Kidney (tissue), 14 donors: ENCODE measurements around the gene COMTD1. TPM values are rescaled to one million over a fixed set of nuclear protein-coding genes. Genes with fewer than 3 reads are reported as not detected.
"Not testable (repeated sequence)": the region's sequence is repeated elsewhere in the genome, so short reads cannot be mapped to it uniquely, and the experiment has no call there.

ENCODE experiments used
- DNase-seq, 5 donors: peaks; one replicate each; pipeline ENCODE4 v3.0.0-alpha.2; 2013 to 2020
- FAIRE-seq: peaks from 2 replicates; lab custom pipeline; 2012; peaks lifted over from hg19 to GRCh38; lab: Jason Lieb, UNC
- H3K27ac ChIP-seq, 2 donors: one replicate each; pipeline ENCODE4 v1.7.0; 2013; ENCODE audit warnings: low read depth in 2 of 2, low read length in 2 of 2, inconsistent platforms in 1 of 2
- H3K27me3 ChIP-seq: one replicate; pipeline ENCODE4 v1.7.1; 2013; ENCODE audit warnings: low read length, inconsistent platforms; ENCODE audit not compliant: control insufficient read depth, insufficient read depth
- H3K36me3 ChIP-seq, 3 donors: one replicate each; pipeline versions ENCODE4 v1.7.0 to v1.7.1; 2013; ENCODE audit warnings: low read length in 3 of 3, control low read depth in 1 of 3, inconsistent platforms in 1 of 3; ENCODE audit not compliant: insufficient read depth in 3 of 3, control insufficient read depth in 2 of 3
- H3K4me1 ChIP-seq, 3 donors: one replicate each; pipeline versions ENCODE4 v1.7.0 to v1.7.1; 2013; ENCODE audit warnings: low read length in 3 of 3, inconsistent platforms in 1 of 3, low read depth in 1 of 3; ENCODE audit not compliant: control insufficient read depth in 2 of 3, insufficient read depth in 2 of 3
- H3K4me3 ChIP-seq, 3 donors: one replicate each; pipeline versions ENCODE4 v1.7.0 to v1.8.1; 2013; ENCODE audit warnings: low read length in 3 of 3, control low read depth in 1 of 3, inconsistent platforms in 1 of 3
- H3K9ac ChIP-seq, 3 donors: one replicate each; pipeline versions ENCODE4 v1.7.0 to v1.7.1; 2013; ENCODE audit warnings: low read length in 3 of 3, control low read depth in 1 of 3, inconsistent platforms in 1 of 3
- H3K9me3 ChIP-seq, 3 donors: one replicate each; pipeline versions ENCODE4 v1.7.0 to v1.7.1; 2013; ENCODE audit warnings: low read length in 3 of 3, control low read depth in 1 of 3, inconsistent platforms in 1 of 3; ENCODE audit not compliant: control insufficient read depth in 2 of 3, insufficient read depth in 1 of 3
- CTCF ChIP-seq: IDR thresholded peaks from 3 replicates; pipeline ENCODE4 v1.5.1; 2012; ENCODE audit warnings: mild to moderate bottlenecking, moderate library complexity, borderline replicate concordance; ENCODE audit not compliant: insufficient read depth; ENCODE audit errors: extremely low read depth
- intact Hi-C: fragments of 100-400 bp; cut with DNase I; formaldehyde crosslinking; loops from one replicate; pipeline ENCODE4 v1.11.1; 2022
- polyA plus RNA-seq: library from polyadenylated mRNA; stranded (reverse); fragments of 350-450 nt; fragmentation: Illumina TruSeq; extraction: RNeasy Lipid Tissue Mini Kit (QIAGEN cat#74804); gene quantifications from one replicate; pipeline ENCODE4 v1.2.3, GENCODE V29; 2014; ENCODE audit warnings: low read depth, low replicate concordance; ENCODE audit not compliant: insufficient read depth
- total RNA-seq: library from RNA; stranded (reverse); fragmentation: NEBNext Ultra II Directional; extraction: Animal tissue kit (Norgen Biotek cat#: 25700); gene quantifications from one replicate; pipeline ENCODE4 v1.2.1, GENCODE V29; 2021
- donor health status: control.
- donor health status: control.
- donor health status: control.
- donor health status: control.
- donor health status: control.
- donor health status: DM: yes; HTN: yes; CAD: no.
- donor health status: Normal renal cell carcinoma (clear cell type).

COMTD1 gene
- total and polyA plus RNA-seq, 2 donors from 2014 or later, result 26.6 to 65.3 TPM

DNA sequence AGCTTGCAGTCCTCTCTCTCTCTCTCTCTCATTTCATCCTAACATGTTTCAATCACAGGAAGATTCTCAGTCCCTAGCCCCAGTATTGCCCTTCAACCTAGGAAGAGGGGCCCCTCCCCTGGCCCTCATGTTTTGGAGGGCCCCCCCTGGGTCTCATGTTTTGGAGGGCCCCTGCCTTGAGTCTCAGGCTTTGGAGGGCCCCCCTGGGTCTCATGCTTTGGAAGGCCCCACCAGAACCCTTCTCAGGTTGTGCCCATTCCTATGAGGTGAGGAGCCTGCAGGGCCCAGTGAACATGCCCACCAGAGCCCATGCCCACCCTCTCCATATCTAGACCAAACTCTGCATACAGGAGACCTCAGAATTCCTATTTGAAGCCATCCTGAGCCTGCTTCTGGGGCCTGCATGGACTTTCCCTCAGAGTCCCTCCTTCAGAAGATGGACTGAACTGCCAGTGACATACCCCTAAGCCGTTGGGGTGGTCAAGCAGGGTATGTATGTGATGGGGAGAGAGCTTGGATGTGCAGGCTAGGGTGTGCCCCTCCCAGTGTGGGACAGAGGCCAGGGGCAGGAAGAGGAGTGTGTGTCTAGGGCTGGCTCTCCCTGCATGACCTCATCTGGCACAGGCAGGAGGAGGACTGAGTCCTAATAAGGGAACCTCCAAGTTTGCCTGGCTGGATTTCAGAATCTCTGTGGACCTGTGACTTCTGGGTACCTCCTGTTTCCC lies 33.3 kb downstream of the COMTD1 start:
- H3K27ac ChIP-seq, result no peak overlapping the region
- H3K4me3 ChIP-seq, result no peak overlapping the region
- DNase-seq (no peak), FAIRE-seq (no peak)
- H3K4me1 ChIP-seq, result no peaks in the 10 kb centered on the region
- H3K27me3 ChIP-seq, result no peaks in the 10 kb centered on the region
- H3K36me3 ChIP-seq, result no peaks in the 10 kb centered on the region
- H3K9ac ChIP-seq, result no peak overlapping the region
- intact Hi-C loops, result no loop called here
- TF ChIP-seq CTCF, result no peak
- H3K9me3 ChIP-seq, result no peaks in the 10 kb centered on the region

- no peak for TF ChIP-seq CTCF
- intact Hi-C loops, result no loop called here
- H3K9ac ChIP-seq, result no peak overlapping the region
- FAIRE-seq (no peak), DNase-seq (no peak)
- H3K27ac ChIP-seq, result no peak overlapping the region
- H3K9me3 ChIP-seq, result no peaks in the 10 kb centered on the region
- H3K4me1 ChIP-seq, result no peaks in the 10 kb centered on the region
- H3K27me3 ChIP-seq, result no peaks in the 10 kb centered on the region
- H3K4me3 ChIP-seq, result no peak overlapping the region
- H3K36me3 ChIP-seq, result no peaks in the 10 kb centered on the region
Measured at GRCh38 chr10:75201793-75202307, 33.9 kb downstream of the COMTD1 start.

GRCh38 chr10:75199949-75200348 lies 35.8 kb downstream of the COMTD1 start:
- intact Hi-C loops, H3K27ac ChIP-seq, H3K27me3 ChIP-seq, H3K4me1 ChIP-seq, FAIRE-seq, H3K9ac ChIP-seq, H3K36me3 ChIP-seq, DNase-seq, H3K4me3 ChIP-seq, H3K9me3 ChIP-seq: not testable (repeated sequence)

DNA sequence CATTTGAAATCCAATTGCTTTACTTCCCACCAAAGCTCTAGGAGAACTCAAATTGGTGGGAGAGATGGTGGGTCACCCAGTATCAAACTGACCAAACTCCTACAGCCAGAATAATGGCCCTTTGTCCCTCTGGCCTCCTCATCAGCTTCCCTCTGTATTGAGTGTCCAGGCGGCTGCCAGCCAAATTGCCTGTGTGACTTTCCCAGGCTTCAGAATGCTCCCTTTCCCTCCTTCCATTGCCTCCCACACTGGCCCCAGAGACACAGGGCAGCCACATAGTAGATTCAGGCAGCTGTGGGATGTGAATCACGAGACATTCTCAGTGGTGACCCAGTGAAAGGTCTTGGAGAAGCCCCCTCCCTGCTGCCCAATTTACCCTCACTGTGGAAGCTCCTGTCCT lies 37.9 kb downstream of the COMTD1 start:
- FAIRE-seq (no peak), DNase-seq (no peak)
- TF ChIP-seq CTCF, result no peak
- Histone ChIP-seq H3K36me3 (no peaks in the 10 kb centered on the region), H3K4me3 (no peak overlapping the region), H3K27ac (no peak overlapping the region), H3K27me3 (no peaks in the 10 kb centered on the region), H3K9ac (no peak overlapping the region), H3K9me3 (no peaks in the 10 kb centered on the region), H3K4me1 (no peaks in the 10 kb centered on the region)
- intact Hi-C loops, result no loop called here
